DND-41 (cell line): ENCODE measurements around the gene PRPS1L1.

Source experiments
- ATAC-seq: fragments of 200-7000 bp; cut with Tn5 transposase; 3 replicates; pipeline ENCODE4 v1.9.1; 2021; ENCODE audit warnings: low read depth; ENCODE audit not compliant: insufficient read depth
- DNase-seq: peaks from one replicate; pipeline ENCODE4 v3.0.0-alpha.2; 2020
- H2AFZ ChIP-seq: 2 replicates; pipeline ENCODE4 v1.6.0; 2012; ENCODE audit warnings: low read depth, low read length
- H3K27ac ChIP-seq: 2 replicates; pipeline ENCODE4 v1.5.1; 2012; ENCODE audit warnings: low read length, inconsistent platforms
- H3K27me3 ChIP-seq: fragments of 200-600 bp; sonication (generic); 2 replicates; pipeline ENCODE4 v1.6.0; 2012; ENCODE audit warnings: low read length, mild to moderate bottlenecking, inconsistent platforms; ENCODE audit not compliant: insufficient read depth, poor library complexity
- H3K36me3 ChIP-seq: 2 replicates; pipeline ENCODE4 v1.5.1; 2012; ENCODE audit warnings: low read length, inconsistent platforms; ENCODE audit not compliant: insufficient read depth
- H3K4me1 ChIP-seq: 2 replicates; pipeline ENCODE4 v1.5.1; 2012; ENCODE audit warnings: mild to moderate bottlenecking, low read length; ENCODE audit not compliant: insufficient read depth
- H3K4me2 ChIP-seq: 2 replicates; pipeline ENCODE4 v1.6.0; 2012; ENCODE audit warnings: mild to moderate bottlenecking, moderate library complexity, low read length, inconsistent platforms; ENCODE audit not compliant: insufficient read depth
- H3K4me3 ChIP-seq, 2 experiments: fragments of 200-600 bp in 1 of 2; shearing (Covaris generic) in 1 of 2; 2 replicates each; pipeline ENCODE4 v1.5.1; 2012 to 2016; ENCODE audit warnings: inconsistent platforms in 2 of 2, low read length in 2 of 2, mild to moderate bottlenecking in 2 of 2, low read depth in 1 of 2, moderate library complexity in 1 of 2
- H3K79me2 ChIP-seq: 2 replicates; pipeline ENCODE4 v1.6.0; 2012; ENCODE audit warnings: low read length, inconsistent platforms; ENCODE audit not compliant: insufficient read depth
- H3K9ac ChIP-seq: 2 replicates; pipeline ENCODE4 v1.6.0; 2012; ENCODE audit warnings: low read depth, mild to moderate bottlenecking, inconsistent platforms, low read length, moderate library complexity
- H3K9me3 ChIP-seq: 2 replicates; pipeline ENCODE4 v1.5.1; 2012; ENCODE audit warnings: low read length, moderate library complexity, mild to moderate bottlenecking, inconsistent platforms; ENCODE audit not compliant: insufficient read depth, severe bottlenecking
- H4K20me1 ChIP-seq: 2 replicates; pipeline ENCODE4 v1.6.0; 2012; ENCODE audit warnings: low read length; ENCODE audit not compliant: insufficient read depth
- EZH2 ChIP-seq: IDR thresholded peaks from 3 replicates; pipeline ENCODE4 v1.6.1; 2012; ENCODE audit warnings: borderline replicate concordance, low read depth, mild to moderate bottlenecking, moderate library complexity, low read length, inconsistent platforms; ENCODE audit not compliant: severe bottlenecking
- TF ChIP-seq, protein P1 (sequence below): IDR thresholded peaks from 2 replicates; pipeline ENCODE4 v1.5.1; 2012; ENCODE audit warnings: borderline replicate concordance, low read length, moderate library complexity, mild to moderate bottlenecking; ENCODE audit not compliant: poor library complexity, severe bottlenecking; ENCODE audit errors: extremely low read depth

PRPS1L1 gene

GRCh38 chr7:18053941-18054340 lies 26.3 kb upstream of the PRPS1L1 start:
- ATAC-seq (no peak), DNase-seq (no peak)
- TF ChIP-seq, protein P1, sequence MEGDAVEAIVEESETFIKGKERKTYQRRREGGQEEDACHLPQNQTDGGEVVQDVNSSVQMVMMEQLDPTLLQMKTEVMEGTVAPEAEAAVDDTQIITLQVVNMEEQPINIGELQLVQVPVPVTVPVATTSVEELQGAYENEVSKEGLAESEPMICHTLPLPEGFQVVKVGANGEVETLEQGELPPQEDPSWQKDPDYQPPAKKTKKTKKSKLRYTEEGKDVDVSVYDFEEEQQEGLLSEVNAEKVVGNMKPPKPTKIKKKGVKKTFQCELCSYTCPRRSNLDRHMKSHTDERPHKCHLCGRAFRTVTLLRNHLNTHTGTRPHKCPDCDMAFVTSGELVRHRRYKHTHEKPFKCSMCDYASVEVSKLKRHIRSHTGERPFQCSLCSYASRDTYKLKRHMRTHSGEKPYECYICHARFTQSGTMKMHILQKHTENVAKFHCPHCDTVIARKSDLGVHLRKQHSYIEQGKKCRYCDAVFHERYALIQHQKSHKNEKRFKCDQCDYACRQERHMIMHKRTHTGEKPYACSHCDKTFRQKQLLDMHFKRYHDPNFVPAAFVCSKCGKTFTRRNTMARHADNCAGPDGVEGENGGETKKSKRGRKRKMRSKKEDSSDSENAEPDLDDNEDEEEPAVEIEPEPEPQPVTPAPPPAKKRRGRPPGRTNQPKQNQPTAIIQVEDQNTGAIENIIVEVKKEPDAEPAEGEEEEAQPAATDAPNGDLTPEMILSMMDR: no peak
- no peak for TF ChIP-seq EZH2
- H3K36me3 ChIP-seq: no peaks in the 10 kb centered on the region
- H3K9ac ChIP-seq: no peak overlapping the region
- H3K4me3 ChIP-seq: no peak overlapping the region
- H2AFZ ChIP-seq: no peak overlapping the region
- no peak overlapping the region for H3K4me2 ChIP-seq
- no peaks in the 10 kb centered on the region for H3K27me3 ChIP-seq
- no peaks in the 10 kb centered on the region for H4K20me1 ChIP-seq
- H3K4me1 ChIP-seq: no peaks in the 10 kb centered on the region
- H3K27ac ChIP-seq: no peak overlapping the region
- H3K9me3 ChIP-seq: no peaks in the 10 kb centered on the region
- H3K79me2 ChIP-seq: no peaks in the 10 kb centered on the region

GRCh38 chr7:18053177-18053928 lies 25.7 kb upstream of the PRPS1L1 start:
- H3K36me3 ChIP-seq: no peaks in the 10 kb centered on the region
- H3K4me2 ChIP-seq: no peak overlapping the region
- H3K27me3 ChIP-seq: no peaks in the 10 kb centered on the region
- no peaks in the 10 kb centered on the region for H3K9me3 ChIP-seq
- ATAC-seq (no peak), DNase-seq (no peak)
- no peaks in the 10 kb centered on the region for H4K20me1 ChIP-seq
- no peaks in the 10 kb centered on the region for H3K4me1 ChIP-seq
- TF ChIP-seq EZH2: no peak
- no peak overlapping the region for H3K4me3 ChIP-seq
- no peak overlapping the region for H3K27ac ChIP-seq
- no peak overlapping the region for H3K9ac ChIP-seq
- H2AFZ ChIP-seq: no peak overlapping the region
- H3K79me2 ChIP-seq: no peaks in the 10 kb centered on the region

DNA sequence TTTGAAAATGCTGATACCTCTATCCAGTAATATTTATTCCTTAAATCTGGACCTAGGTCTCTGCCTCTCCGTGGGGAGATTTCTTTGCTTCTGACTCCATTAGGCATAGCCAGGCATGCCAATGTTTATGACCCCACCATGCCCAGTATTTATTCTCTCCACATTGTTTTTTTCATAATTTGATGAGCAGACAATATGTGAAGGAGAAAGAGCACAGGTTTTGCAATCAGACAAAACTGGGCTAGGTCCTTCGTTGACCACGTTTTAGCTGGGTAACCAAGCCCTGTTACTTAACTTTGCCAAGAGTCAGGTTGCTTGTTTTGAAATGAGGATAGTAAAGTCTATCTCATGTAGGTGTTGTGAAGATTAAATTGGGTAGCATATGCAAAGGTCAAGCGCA lies 21.6 kb upstream of the PRPS1L1 start:
- no peak overlapping the region for H3K9ac ChIP-seq
- H3K27ac ChIP-seq: no peak overlapping the region
- no peaks in the 10 kb centered on the region for H3K9me3 ChIP-seq
- H3K79me2 ChIP-seq: no peaks in the 10 kb centered on the region
- TF ChIP-seq, protein P1: no peak
- no peak for TF ChIP-seq EZH2
- no peak overlapping the region for H3K4me2 ChIP-seq
- no peak for ATAC-seq
- H2AFZ ChIP-seq: no peak overlapping the region
- H3K36me3 ChIP-seq: no peaks in the 10 kb centered on the region
- DNase-seq: no peak
- no peaks in the 10 kb centered on the region for H3K4me1 ChIP-seq
- H3K27me3 ChIP-seq: no peaks in the 10 kb centered on the region
- no peak overlapping the region for H3K4me3 ChIP-seq
- no peaks in the 10 kb centered on the region for H4K20me1 ChIP-seq

DNA sequence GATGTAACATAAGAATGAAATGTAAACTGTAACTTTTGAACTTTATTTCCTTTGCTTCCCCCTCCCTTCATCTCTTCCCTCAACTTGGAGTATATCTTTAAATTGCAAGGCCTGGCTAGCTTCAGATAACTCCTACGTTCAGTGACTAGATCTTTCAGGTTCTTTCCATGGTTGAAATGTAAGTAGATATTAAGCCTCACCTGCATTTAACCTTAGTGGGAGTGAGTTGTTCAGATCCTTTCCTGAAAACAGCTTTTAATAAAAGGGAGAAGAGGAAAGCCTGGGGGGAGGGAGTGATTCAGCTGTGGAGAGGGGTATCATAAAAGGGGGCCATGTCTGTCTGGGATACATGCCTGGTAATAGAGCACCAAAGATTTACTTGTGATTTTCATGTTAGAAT lies 19.0 kb upstream of the PRPS1L1 start:
- H3K4me3 ChIP-seq: no peak overlapping the region
- no peak for ATAC-seq
- H3K9me3 ChIP-seq: no peaks in the 10 kb centered on the region
- no peak overlapping the region for H3K4me2 ChIP-seq
- DNase-seq: no peak
- no peak overlapping the region for H3K9ac ChIP-seq
- H3K4me1 ChIP-seq: no peaks in the 10 kb centered on the region
- H3K27me3 ChIP-seq: no peaks in the 10 kb centered on the region
- H3K36me3 ChIP-seq: no peaks in the 10 kb centered on the region
- H2AFZ ChIP-seq: no peak overlapping the region
- no peak overlapping the region for H3K27ac ChIP-seq
- no peaks in the 10 kb centered on the region for H3K79me2 ChIP-seq
- TF ChIP-seq EZH2: no peak
- TF ChIP-seq, protein P1: no peak
- H4K20me1 ChIP-seq: no peaks in the 10 kb centered on the region
